Esophagus (tissue), 2 donors: ENCODE measurements around the gene KCTD16. TPM values are rescaled to one million over a fixed set of nuclear protein-coding genes. Genes with fewer than 3 reads are reported as not detected.

Source experiments
- H3K27ac ChIP-seq, 2 donors: one replicate each; pipeline ENCODE4 v1.5.1; 2013; ENCODE audit warnings: low read depth in 2 of 2, mild to moderate bottlenecking in 2 of 2, inconsistent platforms in 1 of 2, low read length in 1 of 2, moderate library complexity in 1 of 2
- H3K27me3 ChIP-seq, 2 donors: one replicate each; pipeline ENCODE4 v1.6.1; 2013; ENCODE audit warnings: low read length in 2 of 2, control low read depth in 1 of 2, mild to moderate bottlenecking in 1 of 2; ENCODE audit not compliant: insufficient read depth in 2 of 2, control insufficient read depth in 1 of 2
- H3K36me3 ChIP-seq, 2 donors: one replicate each; pipeline ENCODE4 v1.6.1; 2013; ENCODE audit warnings: low read length in 1 of 2; ENCODE audit not compliant: control insufficient read depth in 2 of 2, insufficient read depth in 2 of 2
- H3K4me1 ChIP-seq, 2 donors: one replicate each; pipeline ENCODE4 v1.6.1; 2013; ENCODE audit warnings: low read length in 1 of 2; ENCODE audit not compliant: control insufficient read depth in 2 of 2, insufficient read depth in 2 of 2
- H3K4me3 ChIP-seq, 2 donors: one replicate each; pipeline ENCODE4 v1.5.1; 2013; ENCODE audit warnings: low read length in 2 of 2, mild to moderate bottlenecking in 2 of 2, low read depth in 1 of 2, moderate library complexity in 1 of 2
- H3K9me3 ChIP-seq, 2 donors: one replicate each; pipeline ENCODE4 v1.6.1; 2013; ENCODE audit warnings: mild to moderate bottlenecking in 2 of 2, low read depth in 1 of 2, low read length in 1 of 2, moderate library complexity in 1 of 2; ENCODE audit not compliant: control insufficient read depth in 2 of 2, insufficient read depth in 1 of 2
- WGBS, 2 donors: extraction: QIAGEN DNeasy Blood & Tissue Kit; methylation state at CpG; one replicate each; pipeline ENCODE4 v1.1.7; 2013; 5-methylcytosine and 5-hydroxymethylcytosine counted together
- polyA plus RNA-seq, 2 donors: library from polyadenylated mRNA; stranded (reverse); fragments of 200-250 nt; gene quantifications; one replicate each; pipeline ENCODE4 v1.2.3, GENCODE V29; 2013
- donor health status: healthy with polysubstance abuse.
- donor health status: Bipolar disorder and iron deficiency.

KCTD16 gene
- polyA plus RNA-seq, 2 donors = under 0.01 TPM

GRCh38 chr5:144485540-144485939 is 314.9 kb downstream of the KCTD16 start:
- no peaks in the 10 kb centered on the region for H3K27me3 ChIP-seq
- WGBS, 2 donors = 91 to 95% methylated on average over 2 of the region's 2 CpGs
- H3K36me3 ChIP-seq = no peaks in the 10 kb centered on the region
- H3K9me3 ChIP-seq = no peaks in the 10 kb centered on the region
- H3K27ac ChIP-seq = no peak overlapping the region
- no peak overlapping the region for H3K4me3 ChIP-seq
- H3K4me1 ChIP-seq = no peaks in the 10 kb centered on the region

- no peak overlapping the region for H3K27ac ChIP-seq
- WGBS, 2 donors = 56% methylated on average over 1 of the region's 1 CpG
- H3K4me3 ChIP-seq = no peak overlapping the region
- H3K27me3 ChIP-seq = no peaks in the 10 kb centered on the region
- no peaks in the 10 kb centered on the region for H3K9me3 ChIP-seq
- H3K36me3 ChIP-seq = no peaks in the 10 kb centered on the region
- no peaks in the 10 kb centered on the region for H3K4me1 ChIP-seq
Measured at GRCh38 chr5:144487207-144487606, 316.5 kb downstream of the KCTD16 start.

GRCh38 chr5:144487761-144488160 is 317.1 kb downstream of the KCTD16 start:
- no peak overlapping the region for H3K4me3 ChIP-seq
- H3K4me1 ChIP-seq = no peaks in the 10 kb centered on the region
- H3K36me3 ChIP-seq = no peaks in the 10 kb centered on the region
- no peak overlapping the region for H3K27ac ChIP-seq
- no peaks in the 10 kb centered on the region for H3K9me3 ChIP-seq
- no peaks in the 10 kb centered on the region for H3K27me3 ChIP-seq

GRCh38 chr5:144503123-144503522 is 332.4 kb downstream of the KCTD16 start:
- H3K36me3 ChIP-seq = no peaks in the 10 kb centered on the region
- no peaks in the 10 kb centered on the region for H3K9me3 ChIP-seq
- H3K27me3 ChIP-seq = no peaks in the 10 kb centered on the region
- WGBS, 2 donors = 82 to 83% methylated on average over 2 of the region's 2 CpGs
- H3K4me3 ChIP-seq = no peak overlapping the region
- no peak overlapping the region for H3K27ac ChIP-seq
- H3K4me1 ChIP-seq = no peaks in the 10 kb centered on the region

GRCh38 chr5:144504929-144505577 is 334.4 kb downstream of the KCTD16 start:
- H3K4me3 ChIP-seq = no peak overlapping the region
- no peaks in the 10 kb centered on the region for H3K27me3 ChIP-seq
- 31 to 34% methylated on average over 5 of the region's 5 CpGs for WGBS, 2 donors
- H3K9me3 ChIP-seq = no peaks in the 10 kb centered on the region
- no peaks in the 10 kb centered on the region for H3K4me1 ChIP-seq
- no peak overlapping the region for H3K27ac ChIP-seq
- H3K36me3 ChIP-seq = no peaks in the 10 kb centered on the region

GRCh38 chr5:144510845-144511579 is 340.3 kb downstream of the KCTD16 start:
- no peaks in the 10 kb centered on the region for H3K4me1 ChIP-seq
- WGBS, 2 donors = 29 to 31% methylated on average over 10 of the region's 10 CpGs
- no peak overlapping the region for H3K4me3 ChIP-seq
- H3K27ac ChIP-seq = no peak overlapping the region
- H3K36me3 ChIP-seq = no peaks in the 10 kb centered on the region
- H3K27me3 ChIP-seq = no peaks in the 10 kb centered on the region
- no peaks in the 10 kb centered on the region for H3K9me3 ChIP-seq

- 32 to 45% methylated on average over 4 of the region's 4 CpGs for WGBS, 2 donors
- no peaks in the 10 kb centered on the region for H3K9me3 ChIP-seq
Measured at GRCh38 chr5:144511580-144512072, 341.0 kb downstream of the KCTD16 start.

GRCh38 chr5:144522698-144523097 is 352.0 kb downstream of the KCTD16 start:
- H3K27me3 ChIP-seq = no peaks in the 10 kb centered on the region
- no peak overlapping the region for H3K4me3 ChIP-seq
- no peaks in the 10 kb centered on the region for H3K9me3 ChIP-seq
- no peaks in the 10 kb centered on the region for H3K4me1 ChIP-seq
- no peak overlapping the region for H3K27ac ChIP-seq
- no peaks in the 10 kb centered on the region for H3K36me3 ChIP-seq
- WGBS, 2 donors = 72 to 87% methylated on average over 1 of the region's 1 CpG

More at GRCh38 chr5:144511580-144512072, 341.0 kb downstream of the KCTD16 start:
- H3K36me3 ChIP-seq = no peaks in the 10 kb centered on the region
- no peak overlapping the region for H3K4me3 ChIP-seq
- H3K4me1 ChIP-seq = no peaks in the 10 kb centered on the region
- no peak overlapping the region for H3K27ac ChIP-seq
- no peaks in the 10 kb centered on the region for H3K27me3 ChIP-seq

GRCh38 chr5:144525000-144525399 is 354.3 kb downstream of the KCTD16 start:
- H3K36me3 ChIP-seq = no peaks in the 10 kb centered on the region
- whole genome bisulfite sequencing, 2 donors = 49 to 54% methylated on average over 1 of the region's 1 CpG
- no peak overlapping the region for H3K4me3 ChIP-seq
- no peaks in the 10 kb centered on the region for H3K9me3 ChIP-seq
- no peak overlapping the region for H3K27ac ChIP-seq
- no peaks in the 10 kb centered on the region for H3K4me1 ChIP-seq
- no peaks in the 10 kb centered on the region for H3K27me3 ChIP-seq

- Histone ChIP-seq H3K4me3 (no peak overlapping the region), H3K9me3 (peaks cover 0 to 3% of the 10 kb centered on the region in 2 donors), H3K4me1 (no peaks in the 10 kb centered on the region), H3K36me3 (no peaks in the 10 kb centered on the region), H3K27me3 (no peaks in the 10 kb centered on the region), H3K27ac (no peak overlapping the region)
- 74 to 88% methylated on average over 1 of the region's 1 CpG for WGBS, 2 donors
Measured at GRCh38 chr5:144531188-144531587, 360.5 kb downstream of the KCTD16 start.
